Measurements from ENCODE around the gene MICALL2.
"Not testable (repeated sequence)": the region's sequence is repeated elsewhere in the genome, so short reads cannot be mapped to it uniquely, and the experiment has no call there.

The MICALL2 gene

GRCh38 chr7:1447112-1447511 is 12.2 kb downstream of the MICALL2 start (continued):
- no peak for TF ChIP-seq ZNF391 (tag by site-specific recombination; IDR thresholded peaks at IDR 0.05; ENCODE audit: borderline replicate concordance, low read depth)
- no peak for TF ChIP-seq ZNF404 (tag by site-specific recombination; IDR thresholded peaks at IDR 0.05)
- no peak for TF ChIP-seq KLF7 (tag by site-specific recombination; IDR thresholded peaks at IDR 0.05; ENCODE audit: borderline replicate concordance)
- TF ChIP-seq ZNF184 (tag by site-specific recombination; IDR thresholded peaks at IDR 0.05), result no peak
- no peak for TF ChIP-seq MEIS1 (CRISPR knock-in tag; IDR thresholded peaks at IDR 0.05; ENCODE audit: borderline replicate concordance)
- no peak for TF ChIP-seq KLF1 (tag by site-specific recombination; IDR thresholded peaks at IDR 0.05)

GRCh38 chr7:1446620-1447032 is 12.6 kb downstream of the MICALL2 start:
- Histone ChIP-seq H3K27ac (ENCODE audit: extremely low read depth, low read depth, low read length) (no peak overlapping the region), H3K4me3 (ENCODE audit: low read depth, low read length) (no peak overlapping the region), H3K36me3 (ENCODE audit: control insufficient read depth in 2 of 2, insufficient read depth in 1 of 2, low read length in 2 of 2) (no peaks in the 10 kb centered on the region), H3K9me3 (ENCODE audit: control insufficient read depth, insufficient read depth, low read depth, low read length) (no peaks in the 10 kb centered on the region), H3K4me1 (ENCODE audit: control insufficient read depth, insufficient read depth, low read length) (no peaks in the 10 kb centered on the region)
- CTCF ChIA-PET, result interaction anchor here (1.2 kb wide), 1 partner anchor 12 kb away, joined by 3 read pairs; no protein-coding TSS in a partner anchor
- POLR2A ChIA-PET, result no interaction called here
- no peak for TF ChIP-seq ZNF560 (tag by site-specific recombination; IDR thresholded peaks at IDR 0.05; ENCODE audit: borderline replicate concordance)
- TF ChIP-seq ZNF157 (tag by site-specific recombination; IDR thresholded peaks at IDR 0.05), result no peak
- no peak for TF ChIP-seq ZNF174 (tag by site-specific recombination; IDR thresholded peaks at IDR 0.05)
- TF ChIP-seq SP7 (tag by site-specific recombination; IDR thresholded peaks at IDR 0.05), result no peak
- TF ChIP-seq IKZF3 (tag by site-specific recombination; IDR thresholded peaks at IDR 0.05), result no peak
- TF ChIP-seq OSR2 (tag by site-specific recombination; IDR thresholded peaks at IDR 0.05), result no peak
- TF ChIP-seq SCRT2 (tag by site-specific recombination; IDR thresholded peaks at IDR 0.05), result peak; percentile 73
- TF ChIP-seq GLIS2 (tag by site-specific recombination; IDR thresholded peaks at IDR 0.05), result peak; percentile 65; the same call in 1 of the 2 replicates
- peak; percentile 37; the same call in 1 of the 2 replicates for TF ChIP-seq WT1 (tag by site-specific recombination; IDR thresholded peaks at IDR 0.05)
- TF ChIP-seq, protein P1, sequence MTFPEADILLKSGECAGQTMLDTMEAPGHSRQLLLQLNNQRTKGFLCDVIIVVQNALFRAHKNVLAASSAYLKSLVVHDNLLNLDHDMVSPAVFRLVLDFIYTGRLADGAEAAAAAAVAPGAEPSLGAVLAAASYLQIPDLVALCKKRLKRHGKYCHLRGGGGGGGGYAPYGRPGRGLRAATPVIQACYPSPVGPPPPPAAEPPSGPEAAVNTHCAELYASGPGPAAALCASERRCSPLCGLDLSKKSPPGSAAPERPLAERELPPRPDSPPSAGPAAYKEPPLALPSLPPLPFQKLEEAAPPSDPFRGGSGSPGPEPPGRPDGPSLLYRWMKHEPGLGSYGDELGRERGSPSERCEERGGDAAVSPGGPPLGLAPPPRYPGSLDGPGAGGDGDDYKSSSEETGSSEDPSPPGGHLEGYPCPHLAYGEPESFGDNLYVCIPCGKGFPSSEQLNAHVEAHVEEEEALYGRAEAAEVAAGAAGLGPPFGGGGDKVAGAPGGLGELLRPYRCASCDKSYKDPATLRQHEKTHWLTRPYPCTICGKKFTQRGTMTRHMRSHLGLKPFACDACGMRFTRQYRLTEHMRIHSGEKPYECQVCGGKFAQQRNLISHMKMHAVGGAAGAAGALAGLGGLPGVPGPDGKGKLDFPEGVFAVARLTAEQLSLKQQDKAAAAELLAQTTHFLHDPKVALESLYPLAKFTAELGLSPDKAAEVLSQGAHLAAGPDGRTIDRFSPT (tag by site-specific recombination; IDR thresholded peaks at IDR 0.05), result 0 out of 2 replicates have a peak, but pooled peaks have one; percentile 20
- no peak for TF ChIP-seq ZNF433 (tag by site-specific recombination; IDR thresholded peaks at IDR 0.05; ENCODE audit: low read depth)
- no peak for TF ChIP-seq ZNF529 (tag by site-specific recombination; IDR thresholded peaks at IDR 0.05; ENCODE audit: insufficient replicate concordance)

- H3K4me3 ChIP-seq (ENCODE audit: low read depth, low read length); POLR2A ChIA-PET; H3K9me3 ChIP-seq (ENCODE audit: control insufficient read depth, insufficient read depth, low read depth, low read length); H3K4me1 ChIP-seq (ENCODE audit: control insufficient read depth, insufficient read depth, low read length); H3K27ac ChIP-seq (ENCODE audit: extremely low read depth, low read depth, low read length); CTCF ChIA-PET; H3K36me3 ChIP-seq (ENCODE audit: control insufficient read depth in 2 of 2, insufficient read depth in 1 of 2, low read length in 2 of 2): not testable (repeated sequence)
These were observed 13.2 kb downstream of the MICALL2 start for GRCh38 chr7:1446026-1446425.

DNA sequence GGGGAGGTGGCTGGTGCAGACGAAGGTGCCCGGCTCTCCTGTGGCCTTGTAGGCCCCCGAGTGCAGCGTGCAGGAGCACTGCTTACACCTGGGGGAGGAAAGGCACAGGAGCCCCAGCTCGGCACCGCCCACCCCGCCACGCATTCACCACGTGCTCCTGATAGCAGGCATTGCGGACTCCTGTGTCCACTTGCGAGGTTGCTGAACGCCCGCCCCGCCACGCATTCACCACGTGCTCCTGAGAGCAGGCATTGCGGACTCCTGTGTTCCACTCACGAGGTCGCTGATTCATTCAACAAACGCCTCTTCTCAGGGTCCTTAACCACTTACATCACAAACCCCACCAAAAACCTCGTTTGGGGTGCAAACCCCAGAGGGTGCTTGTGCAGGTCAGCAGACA is 13.9 kb downstream of the MICALL2 start:
- Histone ChIP-seq H3K4me3 (ENCODE audit: low read depth, low read length) (no peak overlapping the region), H3K36me3 (ENCODE audit: control insufficient read depth in 2 of 2, insufficient read depth in 1 of 2, low read length in 2 of 2) (no peaks in the 10 kb centered on the region), H3K4me1 (ENCODE audit: control insufficient read depth, insufficient read depth, low read length) (no peaks in the 10 kb centered on the region), H3K27ac (ENCODE audit: extremely low read depth, low read depth, low read length) (no peak overlapping the region), H3K9me3 (ENCODE audit: control insufficient read depth, insufficient read depth, low read depth, low read length) (no peaks in the 10 kb centered on the region)
- ChIA-PET CTCF (interaction anchor here (0.6 kb wide), 1 partner anchor 33 kb away, joined by 3 read pairs; no protein-coding TSS in a partner anchor), POLR2A (no interaction called here)
- TF ChIP-seq ZNF785 (tag by site-specific recombination; IDR thresholded peaks at IDR 0.05) (no peak), ZNF843 (tag by site-specific recombination; IDR thresholded peaks at IDR 0.05) (no peak), MYNN (tag by site-specific recombination; IDR thresholded peaks at IDR 0.05; ENCODE audit: borderline replicate concordance) (no peak), ZNF169 (tag by site-specific recombination; IDR thresholded peaks at IDR 0.05) (no peak), ZNF626 (tag by site-specific recombination; IDR thresholded peaks at IDR 0.05) (no peak), ZNF202 (tag by site-specific recombination; IDR thresholded peaks at IDR 0.05; ENCODE audit: borderline replicate concordance) (no peak), ZNF221 (tag by site-specific recombination; IDR thresholded peaks at IDR 0.05; ENCODE audit: borderline replicate concordance) (no peak), ZNF571 (tag by site-specific recombination; IDR thresholded peaks at IDR 0.05) (no peak), ZNF423 (tag by site-specific recombination; IDR thresholded peaks at IDR 0.05) (no peak), ZFP37 (tag by site-specific recombination; IDR thresholded peaks at IDR 0.05) (no peak), ZNF112 (tag by site-specific recombination; IDR thresholded peaks at IDR 0.05) (no peak), GLI2 (tag by site-specific recombination; IDR thresholded peaks at IDR 0.05; ENCODE audit: borderline replicate concordance, low read depth) (no peak), ZNF114 (tag by site-specific recombination; IDR thresholded peaks at IDR 0.05) (no peak)

All from HEK293 (cell line).